ENCODE measurements around the gene BEST4.

GRCh38 chr1:44759077-44759476 lies 28.9 kb downstream of the BEST4 start:
- TF ChIP-seq, protein P1, sequence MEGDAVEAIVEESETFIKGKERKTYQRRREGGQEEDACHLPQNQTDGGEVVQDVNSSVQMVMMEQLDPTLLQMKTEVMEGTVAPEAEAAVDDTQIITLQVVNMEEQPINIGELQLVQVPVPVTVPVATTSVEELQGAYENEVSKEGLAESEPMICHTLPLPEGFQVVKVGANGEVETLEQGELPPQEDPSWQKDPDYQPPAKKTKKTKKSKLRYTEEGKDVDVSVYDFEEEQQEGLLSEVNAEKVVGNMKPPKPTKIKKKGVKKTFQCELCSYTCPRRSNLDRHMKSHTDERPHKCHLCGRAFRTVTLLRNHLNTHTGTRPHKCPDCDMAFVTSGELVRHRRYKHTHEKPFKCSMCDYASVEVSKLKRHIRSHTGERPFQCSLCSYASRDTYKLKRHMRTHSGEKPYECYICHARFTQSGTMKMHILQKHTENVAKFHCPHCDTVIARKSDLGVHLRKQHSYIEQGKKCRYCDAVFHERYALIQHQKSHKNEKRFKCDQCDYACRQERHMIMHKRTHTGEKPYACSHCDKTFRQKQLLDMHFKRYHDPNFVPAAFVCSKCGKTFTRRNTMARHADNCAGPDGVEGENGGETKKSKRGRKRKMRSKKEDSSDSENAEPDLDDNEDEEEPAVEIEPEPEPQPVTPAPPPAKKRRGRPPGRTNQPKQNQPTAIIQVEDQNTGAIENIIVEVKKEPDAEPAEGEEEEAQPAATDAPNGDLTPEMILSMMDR (IDR thresholded peaks at IDR 0.05) = no peak
- TF ChIP-seq POLR2AphosphoS5 (IDR thresholded peaks at IDR 0.05; ENCODE audit: low read depth, low read length) (no peak), TCF7L2 (IDR thresholded peaks at IDR 0.05; ENCODE audit: low read depth, low read length) (no peak), REST (IDR thresholded peaks at IDR 0.05; ENCODE audit: insufficient read depth in 1 of 2, low read depth in 2 of 2, low read length in 1 of 2) (no peak)
